ENCODE data around the gene CS. TPM values are rescaled to one million over a fixed set of nuclear protein-coding genes. Genes with fewer than 3 reads are reported as not detected.

The CS gene
- total RNA-seq, 1 experiment from 2014 or later = 153 TPM

DNA sequence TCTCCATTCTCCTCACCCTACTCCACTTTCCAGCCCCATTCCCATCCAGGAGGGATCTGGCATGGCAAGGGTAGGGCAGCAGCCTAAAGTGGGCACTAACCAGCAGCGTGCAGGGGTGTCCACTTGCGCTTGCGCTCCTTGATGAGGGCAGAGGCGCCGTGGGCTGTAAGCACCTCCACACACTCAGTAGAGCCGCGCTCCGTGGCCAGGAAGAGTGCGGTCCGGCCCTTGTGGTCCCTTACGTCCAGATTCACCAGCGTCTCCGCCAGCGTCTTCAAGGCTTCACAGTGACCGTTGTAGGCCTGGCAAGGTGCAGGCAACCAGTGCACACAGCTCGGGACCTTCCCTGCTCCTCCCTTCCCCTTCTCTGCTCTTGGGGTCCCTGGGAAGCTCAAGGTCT is 52.2 kb downstream of the CS start:
- no peak for DNase-seq (ENCODE audit: low read depth)

DNA sequence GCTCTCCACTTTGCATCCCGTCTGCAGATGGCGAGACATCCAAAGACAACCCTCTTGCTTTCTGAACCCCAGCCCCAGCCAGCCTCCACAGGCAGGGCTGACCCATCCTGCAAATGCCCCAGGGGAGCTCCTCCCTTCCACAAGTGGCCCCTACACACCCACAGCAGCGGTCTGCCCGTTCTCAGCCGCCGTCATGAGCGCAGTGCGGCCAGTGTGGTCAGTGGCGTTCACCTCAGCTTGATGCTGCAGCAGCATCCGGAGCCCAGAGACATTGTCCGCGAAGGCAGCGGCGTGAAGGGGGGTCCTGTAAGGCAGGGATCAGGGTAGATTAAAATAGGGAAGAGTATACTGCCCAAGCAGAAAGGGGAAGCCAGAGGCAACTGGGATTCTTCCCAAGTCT is 55.6 kb downstream of the CS start:
- DNase-seq (ENCODE audit: low read depth) = no peak

DNA sequence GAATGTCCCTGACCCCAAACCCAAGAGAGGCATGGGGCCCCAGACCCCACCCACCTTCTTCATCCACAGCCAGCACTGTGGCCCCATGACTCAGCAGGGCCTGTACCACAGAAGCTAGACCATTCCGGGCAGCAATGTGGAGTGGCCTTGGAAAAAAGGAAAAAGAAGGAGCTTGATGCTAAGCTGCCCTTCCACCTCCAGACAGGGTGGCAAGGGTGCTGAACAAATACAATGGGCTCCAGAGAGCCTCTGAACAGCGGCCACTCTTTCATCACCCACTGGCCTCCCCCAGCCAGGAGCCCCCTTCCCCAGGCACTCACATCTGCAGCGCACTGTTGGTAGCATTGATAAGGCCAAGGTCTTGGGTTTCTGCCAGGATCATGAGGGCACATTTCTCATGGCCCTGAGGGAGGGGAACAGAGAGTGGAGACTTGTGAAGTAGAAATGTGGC is 56.4 kb downstream of the CS start:
- no peak for DNase-seq (ENCODE audit: low read depth)

DNA sequence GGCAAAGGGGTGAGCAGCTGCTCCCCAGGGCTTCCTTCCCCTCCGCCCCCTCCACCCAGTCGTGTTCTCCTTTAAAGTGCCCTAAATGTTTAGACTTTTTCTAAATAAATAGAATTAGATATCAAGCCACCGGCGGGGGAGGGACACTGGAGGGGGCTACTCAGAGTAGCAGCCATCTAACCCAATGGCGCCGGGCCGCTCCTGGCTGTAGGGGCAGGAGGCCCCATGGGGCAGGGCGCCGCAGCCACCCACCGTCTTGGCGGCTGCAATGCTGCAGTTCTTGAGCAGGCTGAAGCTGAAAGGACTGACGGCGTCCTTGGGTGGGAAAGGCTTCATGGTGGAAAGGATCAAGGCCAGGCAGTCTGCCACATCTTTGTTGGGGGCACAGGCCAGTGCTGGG is 57.1 kb downstream of the CS start:
- DNase-seq (ENCODE audit: low read depth) = no peak

DNA sequence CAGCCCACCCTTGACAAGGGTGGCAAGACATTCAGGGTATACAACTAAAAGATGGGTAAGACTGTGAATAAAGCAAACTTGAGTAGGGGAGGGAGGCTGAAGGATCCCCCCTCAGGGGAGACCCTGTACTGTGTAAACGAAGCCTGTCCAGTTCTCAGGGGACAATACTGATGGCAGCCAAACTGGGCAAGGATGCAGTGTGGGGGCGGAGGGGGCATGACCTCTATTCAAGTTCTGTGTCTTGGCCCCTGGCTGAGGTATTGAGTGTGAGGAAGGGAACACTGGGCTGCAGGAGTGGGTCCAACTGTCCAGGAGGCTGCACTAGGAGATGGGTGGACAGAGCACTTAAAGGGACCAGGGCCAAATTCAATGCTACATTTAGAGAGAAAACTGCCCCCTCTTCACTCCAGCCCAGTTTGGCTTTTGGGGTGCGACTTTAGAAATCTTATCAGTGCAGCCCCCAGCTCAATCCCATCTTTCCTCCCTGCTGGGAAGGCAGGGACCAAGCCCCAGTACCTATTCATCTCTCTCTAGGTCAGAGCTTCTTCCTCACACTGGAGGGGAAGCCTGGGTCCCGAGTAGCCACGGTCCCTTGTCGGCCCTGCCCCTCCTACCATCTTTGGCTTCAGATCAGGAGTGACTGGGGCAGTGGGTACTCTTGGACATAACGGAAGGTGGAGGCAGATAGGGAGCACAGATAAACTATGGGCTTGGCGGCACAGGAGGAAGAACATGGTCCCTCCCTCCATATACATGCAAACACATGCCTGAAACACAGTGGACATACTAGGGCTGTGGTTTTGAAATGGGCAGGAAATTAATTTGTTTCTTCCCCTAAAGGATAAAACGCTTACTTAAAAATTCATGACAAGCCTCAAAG is 58.5 kb downstream of the CS start:
- no peak for DNase-seq (ENCODE audit: low read depth)

GRCh38 chr12:56237552-56237951 is 62.6 kb downstream of the CS start:
- DNase-seq (ENCODE audit: low read depth) = no peak

DNA sequence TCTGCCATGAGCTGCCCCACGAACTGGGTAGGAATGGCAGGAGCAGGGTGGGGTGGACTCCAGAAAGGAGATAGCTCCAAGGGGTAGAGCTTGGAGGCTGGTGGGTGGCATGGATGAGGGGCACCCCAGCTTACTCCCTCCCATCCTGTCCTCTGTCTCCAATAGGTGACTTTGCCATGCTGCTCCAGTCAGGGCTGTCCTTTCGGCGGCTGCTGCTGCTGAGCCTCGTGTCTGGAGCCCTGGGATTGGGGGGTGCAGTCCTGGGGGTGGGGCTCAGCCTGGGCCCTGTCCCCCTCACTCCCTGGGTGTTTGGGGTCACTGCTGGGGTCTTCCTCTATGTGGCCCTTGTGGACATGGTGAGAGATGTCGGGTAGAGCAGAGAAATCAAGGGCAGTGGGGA is 63.1 kb downstream of the CS start:
- no peak for DNase-seq (ENCODE audit: low read depth)

DNA sequence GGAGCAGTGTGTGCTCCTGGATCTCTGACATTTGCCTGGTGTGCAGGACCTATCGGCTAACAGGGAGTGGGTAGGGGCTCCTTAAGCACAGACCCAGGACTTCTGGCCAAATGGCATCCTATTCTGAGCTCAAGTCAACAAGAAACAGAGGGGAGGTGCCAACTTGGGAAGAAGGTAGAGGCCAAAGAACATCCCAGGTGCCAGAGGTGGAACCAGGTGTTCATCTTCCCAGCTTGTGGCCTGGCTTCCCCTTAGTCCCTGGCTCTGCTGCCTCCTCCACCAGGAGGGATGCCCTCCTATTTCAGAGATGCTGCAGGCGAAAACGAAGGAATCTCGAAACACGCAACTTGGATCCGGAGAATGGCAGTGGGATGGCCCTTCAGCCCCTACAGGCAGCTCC is 64.0 kb downstream of the CS start:
- DNase-seq (ENCODE audit: low read depth) = no peak

DNA sequence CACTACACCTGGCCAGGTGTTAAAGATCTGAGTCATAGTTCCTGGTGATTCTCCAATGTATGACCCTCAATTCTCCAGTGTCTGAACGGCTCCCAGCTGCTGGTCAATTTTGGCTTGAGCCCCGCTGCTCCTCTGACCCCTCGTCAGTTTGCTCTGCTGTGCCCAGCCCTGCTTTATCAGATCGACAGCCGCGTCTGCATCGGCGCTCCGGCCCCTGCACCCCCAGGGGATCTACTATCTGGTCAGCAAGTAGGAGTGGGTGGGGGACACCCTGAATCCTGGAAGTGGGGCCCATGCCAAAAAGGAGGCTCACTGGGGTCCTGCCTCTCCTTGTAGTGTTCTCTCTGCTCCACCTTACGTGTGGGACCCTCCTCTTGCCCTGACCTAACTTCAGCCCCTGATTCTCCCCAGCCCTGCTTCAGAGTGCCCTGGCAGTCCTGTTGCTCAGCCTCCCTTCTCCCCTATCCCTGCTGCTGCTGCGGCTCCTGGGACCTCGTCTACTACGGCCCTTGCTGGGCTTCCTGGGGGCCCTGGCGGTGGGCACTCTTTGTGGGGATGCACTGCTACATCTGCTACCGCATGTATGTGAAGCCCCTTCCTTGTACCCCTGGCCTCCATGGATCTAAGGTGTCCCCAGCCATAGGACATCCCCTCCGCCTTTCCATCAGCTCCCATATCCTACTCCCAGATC is 65.2 kb downstream of the CS start:
- DNase-seq (ENCODE audit: low read depth) = no peak

GRCh38 chr12:56231184-56231582 is 68.9 kb downstream of the CS start:
- no peak for DNase-seq (ENCODE audit: low read depth)

DNA sequence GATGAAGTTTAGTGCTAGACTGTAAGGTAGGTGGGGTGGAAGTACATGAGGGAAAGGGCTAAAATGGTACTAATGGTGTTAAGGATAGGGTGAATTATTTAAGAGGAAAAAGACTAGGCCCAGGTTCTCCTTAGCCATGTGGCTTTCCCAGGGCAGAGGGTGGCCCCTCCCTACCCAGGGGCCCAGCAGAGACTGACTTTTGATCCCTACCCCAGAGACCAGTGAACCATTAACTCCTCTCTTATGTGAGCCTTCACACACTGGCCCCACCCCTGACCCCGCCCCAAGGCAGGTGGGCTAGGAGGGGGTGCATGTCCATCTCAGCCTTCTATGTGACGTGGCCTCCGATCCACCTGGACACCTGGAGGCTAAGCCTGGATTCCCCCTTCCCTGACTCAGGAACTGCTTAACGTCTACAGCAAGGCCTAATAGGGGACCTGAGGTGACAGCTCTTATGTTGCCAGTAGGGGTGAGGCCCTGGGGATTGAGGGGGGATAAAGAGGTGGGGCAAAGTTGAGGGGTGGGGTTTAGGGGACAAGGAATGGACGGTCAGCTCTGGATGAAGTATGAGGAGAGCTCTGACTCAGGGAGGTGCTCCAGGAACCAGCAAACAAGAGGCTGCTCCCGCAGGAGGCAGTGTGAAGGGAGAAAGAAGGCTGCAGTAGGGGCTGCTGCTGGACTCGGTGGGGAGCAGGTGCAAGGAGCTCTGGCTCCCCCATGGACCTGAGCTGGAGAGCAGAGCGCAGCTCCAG is 69.5 kb downstream of the CS start:
- DNase-seq (ENCODE audit: low read depth) = no peak

- DNase-seq (ENCODE audit: low read depth) = no peak
These were observed 70.2 kb downstream of the CS start, which contains the start of gene SLC39A5 for GRCh38 chr12:56229916-56230431. SLC39A5 (plus strand) TSS chr12:56230051; CDS start chr12:56231275, 1,224 bp downstream.

- DNase-seq (ENCODE audit: low read depth) = no peak
These were observed 71.0 kb downstream of the CS start for GRCh38 chr12:56229082-56229481.

GRCh38 chr12:56224954-56225353 is 75.2 kb downstream of the CS start:
- DNase-seq (ENCODE audit: low read depth) = no peak

- DNase-seq (ENCODE audit: low read depth) = peak; percentile 98
These were observed 75.9 kb downstream of the CS start, which contains the start of gene NABP2 for GRCh38 chr12:56224102-56224701. NABP2 (plus strand) TSS chr12:56224342; CDS start chr12:56224857, 515 bp downstream.

GRCh38 chr12:56223571-56224101 is 76.5 kb downstream of the CS start:
- DNase-seq (ENCODE audit: low read depth) = no peak

DNA sequence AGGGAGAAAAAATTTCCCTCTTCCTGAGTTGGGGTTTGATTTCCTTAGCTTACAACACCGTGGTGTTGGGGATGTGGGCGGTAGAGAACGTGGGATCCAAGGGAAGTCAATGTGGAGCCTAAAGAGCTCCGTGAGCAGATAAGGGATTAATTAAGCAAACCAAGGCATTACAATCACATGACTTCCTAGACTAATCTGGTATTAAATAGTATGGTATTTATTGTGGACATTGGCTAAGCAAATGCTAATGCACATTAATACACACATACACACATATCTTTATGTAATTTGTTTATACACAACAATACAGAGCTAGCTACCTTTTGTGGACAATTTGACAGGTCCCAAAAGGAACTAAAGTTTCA is 77.6 kb downstream of the CS start:
- no peak for DNase-seq (ENCODE audit: low read depth)

DNA sequence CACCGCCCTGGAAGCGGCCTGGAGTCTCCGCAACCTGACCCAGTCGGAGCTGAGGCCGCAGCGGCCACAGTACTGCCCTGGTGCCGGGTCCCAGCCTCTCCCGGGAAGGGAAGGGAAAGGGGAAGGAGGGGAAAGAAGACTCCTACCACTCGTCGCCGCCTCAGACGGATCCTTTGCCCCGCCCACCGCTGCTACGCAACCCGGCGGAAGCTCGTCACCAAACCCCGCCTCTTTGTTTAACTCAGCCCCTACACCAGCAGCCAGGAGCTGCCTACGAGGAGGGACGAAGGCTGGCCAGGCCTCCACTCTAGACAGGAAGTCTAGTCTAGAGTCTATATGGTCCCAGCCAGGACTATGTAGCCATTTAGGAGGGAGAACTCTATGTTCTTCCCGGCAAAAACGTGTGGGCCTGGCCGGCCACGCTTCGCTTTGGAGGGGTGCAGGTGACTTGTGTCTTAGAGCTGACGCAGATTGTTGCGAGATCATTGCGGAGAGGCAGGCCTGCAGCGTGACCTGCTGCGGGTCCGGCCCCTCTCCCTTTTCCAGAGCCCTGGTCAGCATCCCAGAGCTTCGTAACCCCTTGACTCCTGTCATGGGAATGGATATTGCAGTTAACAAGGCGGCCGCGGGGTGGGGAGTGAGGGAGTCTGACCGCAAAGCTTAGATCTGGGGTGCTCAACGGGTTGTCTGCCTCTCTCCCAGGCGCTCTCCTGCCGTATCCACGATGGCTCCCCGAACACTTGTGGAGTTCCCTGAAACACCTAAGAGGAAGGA is 78.2 kb downstream of the CS start, which contains the start of gene RNF41:
Gene RNF41 (minus strand): TSS at position 166 of the 774 bp plus-strand sequence. CDS start 7,875 bp downstream, outside the sequence.
- peak; percentile 96 for DNase-seq (ENCODE audit: low read depth)
